Colonic mucosa (tissue), 4 donors: ENCODE measurements around the gene BMPR2. TPM values are rescaled to one million over a fixed set of nuclear protein-coding genes. Genes with fewer than 3 reads are reported as not detected.
A peak's percentile ranks its signal among the peaks of the same experiment; 100 is the strongest.
"Not testable (repeated sequence)": the region's sequence is repeated elsewhere in the genome, so short reads cannot be mapped to it uniquely, and the experiment has no call there.

ENCODE experiments used
- DNase-seq: peaks from one replicate; pipeline ENCODE4 v3.0.0-alpha.2; 2020
- H3K27ac ChIP-seq: fragments of 200-600 bp; one replicate; pipeline ENCODE4 v1.8.0; 2021
- H3K27me3 ChIP-seq: fragments of 200-600 bp; one replicate; pipeline ENCODE4 v1.8.0; 2021
- H3K36me3 ChIP-seq: fragments of 200-600 bp; one replicate; pipeline ENCODE4 v1.8.0; 2021
- H3K4me1 ChIP-seq: fragments of 200-600 bp; one replicate; pipeline ENCODE4 v1.8.0; 2021; ENCODE audit warnings: mild to moderate bottlenecking
- H3K4me3 ChIP-seq: fragments of 200-600 bp; one replicate; pipeline ENCODE4 v1.8.0; 2021
- H3K9ac ChIP-seq, 2 donors: one replicate each; pipeline ENCODE4 v1.7.0; 2013; ENCODE audit warnings: control low read depth in 2 of 2, low read depth in 2 of 2, low read length in 2 of 2
- H3K9me3 ChIP-seq: fragments of 200-600 bp; one replicate; pipeline ENCODE4 v1.8.0; 2021
- CTCF ChIP-seq: fragments of 200-600 bp; IDR thresholded peaks from one replicate; pipeline ENCODE4 v1.8.0; 2022; ENCODE audit warnings: antibody characterized with exemption, mild to moderate bottlenecking
- intact Hi-C: fragments of 100-400 bp; cut with DNase I; formaldehyde crosslinking; loops from one replicate; pipeline ENCODE4 v1.14.1; 2022
- total RNA-seq, 2 donors: library from RNA; stranded (reverse); fragmentation: NEBNext Ultra II Directional in 1 of 2; extraction: Animal tissue kit (Norgen Biotek cat#: 25700) in 1 of 2; gene quantifications; one replicate each; pipeline ENCODE4 v1.2.1, GENCODE V29; 2021
- donor health status: healthy.
- donor health status: DM: no; HTN: no; CAD: no.
- donor health status: DM: no; HTN: no; CAD: no.

BMPR2 gene
- total RNA-seq, 2 donors from 2014 or later: 23.0 to 44.7 TPM

- DNase-seq: peak; percentile 49
- Histone ChIP-seq H3K4me1 (no peaks in the 10 kb centered on the region), H3K4me3 (peak overlapping the region; percentile 77), H3K27ac (peak overlapping the region; percentile 99), H3K36me3 (no peaks in the 10 kb centered on the region), H3K9ac (peak overlapping the region; percentile 92 to 97), H3K9me3 (no peaks in the 10 kb centered on the region), H3K27me3 (no peaks in the 10 kb centered on the region)
- no peak for TF ChIP-seq CTCF
- intact Hi-C loops: no loop called here
Measured at GRCh38 chr2:202377207-202377761, 1.2 kb downstream of the BMPR2 start.

DNA sequence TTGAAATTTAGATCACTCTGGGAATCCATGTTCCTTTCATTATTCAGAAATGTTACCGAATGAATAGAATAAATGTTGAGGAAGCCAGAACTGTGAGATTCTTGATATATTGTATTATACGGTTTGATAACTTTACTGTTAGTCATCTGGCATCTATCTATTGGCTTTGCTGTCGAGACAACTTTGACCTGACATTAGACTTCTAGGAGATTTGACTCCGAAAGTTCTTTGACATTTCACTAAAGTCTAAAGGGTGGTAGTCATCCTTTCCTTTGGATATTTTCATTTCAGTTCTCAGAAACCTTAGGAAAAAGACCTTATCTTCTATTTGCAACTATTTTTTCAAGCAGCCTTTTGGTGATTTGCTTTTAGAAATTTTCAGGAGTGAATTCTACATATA, 1.9 kb downstream of the BMPR2 start:
- TF ChIP-seq CTCF: no peak
- Histone ChIP-seq H3K9me3 (no peaks in the 10 kb centered on the region), H3K4me1 (no peaks in the 10 kb centered on the region), H3K9ac (peak overlapping the region in 1 of 2 donors; percentile 97), H3K27me3 (no peaks in the 10 kb centered on the region), H3K27ac (peak overlapping the region; percentile 99), H3K4me3 (peak overlapping the region; percentile 77), H3K36me3 (no peaks in the 10 kb centered on the region)
- DNase-seq: no peak
- intact Hi-C loops: no loop called here

GRCh38 chr2:202378662-202379358, 2.7 kb downstream of the BMPR2 start:
- H3K27ac ChIP-seq: no peak overlapping the region
- no peaks in the 10 kb centered on the region for H3K9me3 ChIP-seq
- H3K36me3 ChIP-seq: no peaks in the 10 kb centered on the region
- no peak for DNase-seq
- peak overlapping the region in 1 of 2 donors; percentile 69 for H3K9ac ChIP-seq
- intact Hi-C loops: no loop called here
- no peak for TF ChIP-seq CTCF
- no peaks in the 10 kb centered on the region for H3K4me1 ChIP-seq
- H3K27me3 ChIP-seq: no peaks in the 10 kb centered on the region
- H3K4me3 ChIP-seq: peak overlapping the region; percentile 77

- DNase-seq: no peak
- TF ChIP-seq CTCF: no peak
- no peaks in the 10 kb centered on the region for H3K36me3 ChIP-seq
- no peak overlapping the region for H3K27ac ChIP-seq
- intact Hi-C loops: no loop called here
- no peaks in the 10 kb centered on the region for H3K9me3 ChIP-seq
- H3K4me1 ChIP-seq: no peaks in the 10 kb centered on the region
- H3K9ac ChIP-seq: no peak overlapping the region
- no peaks in the 10 kb centered on the region for H3K27me3 ChIP-seq
- H3K4me3 ChIP-seq: no peak overlapping the region
Measured at GRCh38 chr2:202382684-202383083, 6.6 kb downstream of the BMPR2 start.

GRCh38 chr2:202386495-202386894, 10.4 kb downstream of the BMPR2 start:
- H3K9ac ChIP-seq, H3K27me3 ChIP-seq, H3K4me1 ChIP-seq, intact Hi-C loops, H3K27ac ChIP-seq, H3K9me3 ChIP-seq, DNase-seq, H3K4me3 ChIP-seq, H3K36me3 ChIP-seq: not testable (repeated sequence)

- Histone ChIP-seq H3K27me3 (no peaks in the 10 kb centered on the region), H3K27ac (no peak overlapping the region), H3K9ac (no peak overlapping the region), H3K4me3 (no peak overlapping the region), H3K9me3 (no peaks in the 10 kb centered on the region), H3K4me1 (no peaks in the 10 kb centered on the region), H3K36me3 (no peaks in the 10 kb centered on the region)
- intact Hi-C loops: no loop called here
- DNase-seq: no peak
- no peak for TF ChIP-seq CTCF
Measured at GRCh38 chr2:202387608-202388342, 11.6 kb downstream of the BMPR2 start.
